PC-9 (cell line): ENCODE results near the gene SH3RF3. TPM values are rescaled to one million over a fixed set of nuclear protein-coding genes. Genes with fewer than 3 reads are reported as not detected.
A peak's percentile ranks its signal among the peaks of the same experiment; 100 is the strongest.

Source experiments
- BruUV-seq: library from RNA; stranded (reverse); fragments of 400-500 nt; replicated peaks from 2 replicates; lab custom pipeline; 2021; lab: Mats Ljungman, UMichigan
- CTCF ChIA-PET: fragments of 300-600 bp; sonication (Branson Sonifier 250); formaldehyde crosslinking; loops from one replicate; lab custom pipeline; 2022; ENCODE audit warnings: antibody characterized with exemption; lab: Charles Lee
- POLR2A ChIA-PET: fragments of 300-600 bp; sonication (Branson Sonifier 250); formaldehyde crosslinking; loops from one replicate; lab custom pipeline; 2022; ENCODE audit warnings: antibody characterized with exemption; ENCODE audit not compliant: unreplicated experiment; lab: Charles Lee
- DNase-seq, 2 experiments: peaks; one replicate each; pipeline versions ENCODE4 v3.0.0 to v3.0.0-alpha.2; 2015 to 2022; ENCODE audit warnings: mixed read lengths in 1 of 2
- H2AFZ ChIP-seq: fragments of 200-600 bp; sonication (generic); 2 replicates; pipeline ENCODE4 v1.8.1; 2017; ENCODE audit warnings: antibody characterized with exemption
- H3F3A ChIP-seq: fragments of 200-600 bp; sonication (generic); 2 replicates; pipeline ENCODE4 v1.8.1; 2017; ENCODE audit warnings: antibody characterized with exemption, mild to moderate bottlenecking, low read depth; ENCODE audit not compliant: insufficient read depth
- H3K27ac ChIP-seq: fragments of 200-600 bp; sonication (generic); 2 replicates; pipeline ENCODE4 v1.6.1; 2016; ENCODE audit warnings: mixed run types
- H3K27me3 ChIP-seq: fragments of 200-600 bp; sonication (generic); 2 replicates; pipeline ENCODE4 v1.6.1; 2016; ENCODE audit warnings: low read depth, mixed run types; ENCODE audit not compliant: insufficient read depth
- H3K36me3 ChIP-seq: fragments of 200-600 bp; sonication (generic); 2 replicates; pipeline ENCODE4 v1.6.1; 2016; ENCODE audit warnings: low read depth, mixed run types
- H3K4me1 ChIP-seq: fragments of 200-600 bp; sonication (generic); replicated peaks from 2 replicates; pipeline ENCODE4 v1.6.1; 2016; ENCODE audit warnings: mixed run types; ENCODE audit not compliant: insufficient read depth
- H3K4me2 ChIP-seq: fragments of 200-600 bp; sonication (generic); 2 replicates; pipeline ENCODE4 v1.6.1; 2017; ENCODE audit warnings: mixed run types
- H3K4me3 ChIP-seq: fragments of 200-600 bp; sonication (generic); 2 replicates; pipeline ENCODE4 v1.6.1; 2016; ENCODE audit warnings: mixed run types
- H3K79me2 ChIP-seq: fragments of 200-600 bp; sonication (generic); 2 replicates; pipeline ENCODE4 v1.6.1; 2017; ENCODE audit warnings: low read depth, mixed run types
- H3K9me2 ChIP-seq: fragments of 200-600 bp; sonication (generic); 2 replicates; pipeline ENCODE4 v1.8.1; 2017; ENCODE audit warnings: mild to moderate bottlenecking; ENCODE audit not compliant: insufficient read depth
- H3K9me3 ChIP-seq: fragments of 200-600 bp; sonication (generic); 2 replicates; pipeline ENCODE4 v1.8.1; 2016; ENCODE audit warnings: low read depth; ENCODE audit not compliant: insufficient read depth
- H4K20me1 ChIP-seq: fragments of 200-600 bp; sonication (generic); 2 replicates; pipeline ENCODE4 v1.8.1; 2017; ENCODE audit not compliant: insufficient read depth
- CTCF ChIP-seq: fragments of 200-600 bp; sonication (generic); conservative IDR thresholded peaks from 2 replicates; pipeline ENCODE4 v1.6.1; 2017; ENCODE audit warnings: mixed run types, antibody characterized with exemption, mild to moderate bottlenecking, moderate library complexity
- EZH2 ChIP-seq: fragments of 200-600 bp; sonication (generic); IDR thresholded peaks from 2 replicates; pipeline ENCODE4 v1.8.0; 2017; ENCODE audit warnings: antibody characterized with exemption, low read depth
- intact Hi-C: fragments of 100-400 bp; cut with micrococcal nuclease; formaldehyde crosslinking; loops from one replicate; pipeline ENCODE4 v1.10.0; 2022; ENCODE audit not compliant: unreplicated experiment
- total RNA-seq: library from RNA; stranded (reverse); gene quantifications from 2 replicates; pipeline ENCODE4 v1.2.3, GENCODE V29; 2021

Gene SH3RF3
- total RNA-seq, 1 experiment from 2014 or later, result 6.1 TPM

GRCh38 chr2:109332880-109333279 is 203.9 kb downstream of the SH3RF3 start:
- H3K36me3 ChIP-seq, result no peaks in the 10 kb centered on the region
- 0 out of 2 replicates have a peak, but pooled peaks cover 17% of the 10 kb centered on the region for H3K79me2 ChIP-seq
- no peak overlapping the region for H2AFZ ChIP-seq
- no peak overlapping the region for H3K27ac ChIP-seq
- H3K4me1 ChIP-seq, result peaks cover 36% of the 10 kb centered on the region
- ChIA-PET CTCF (interaction anchor here (0.7 kb wide), 1 partner anchor 119 kb away, joined by 3 read pairs; no protein-coding TSS in a partner anchor), POLR2A (no interaction called here)
- H3K4me2 ChIP-seq, result peak overlapping the region; percentile 85
- TF ChIP-seq CTCF, result no peak
- no peak for TF ChIP-seq EZH2
- H3F3A ChIP-seq, result peaks cover 19% of the 10 kb centered on the region
- DNase-seq, result no peak
- no TSS peak for BruUV-seq
- H3K4me3 ChIP-seq, result no peak overlapping the region
- H3K9me2 ChIP-seq, result no peaks in the 10 kb centered on the region
- no peaks in the 10 kb centered on the region for H4K20me1 ChIP-seq
- H3K9me3 ChIP-seq, result no peaks in the 10 kb centered on the region
- no peaks in the 10 kb centered on the region for H3K27me3 ChIP-seq
- intact Hi-C loops, result loop anchor here (5.0 kb wide), 1 partner anchor 121 kb away; no protein-coding TSS in a partner anchor

GRCh38 chr2:109333414-109334210 is 204.6 kb downstream of the SH3RF3 start:
- H3K9me3 ChIP-seq, result no peaks in the 10 kb centered on the region
- H2AFZ ChIP-seq, result no peak overlapping the region
- H3K36me3 ChIP-seq, result no peaks in the 10 kb centered on the region
- peaks cover 36% of the 10 kb centered on the region for H3K4me1 ChIP-seq
- TF ChIP-seq CTCF, result peak; percentile 34
- TF ChIP-seq EZH2, result no peak
- ChIA-PET CTCF (no interaction called here), POLR2A (no interaction called here)
- no peak overlapping the region for H3K27ac ChIP-seq
- H3K4me3 ChIP-seq, result no peak overlapping the region
- intact Hi-C loops, result loop anchor here (5.0 kb wide), 1 partner anchor 121 kb away; no protein-coding TSS in a partner anchor
- peaks cover 19% of the 10 kb centered on the region for H3F3A ChIP-seq
- BruUV-seq, result no TSS peak
- H3K27me3 ChIP-seq, result no peaks in the 10 kb centered on the region
- H3K4me2 ChIP-seq, result no peak overlapping the region
- no peaks in the 10 kb centered on the region for H4K20me1 ChIP-seq
- 0 out of 2 replicates have a peak, but pooled peaks cover 11% of the 10 kb centered on the region for H3K79me2 ChIP-seq
- DNase-seq, result no peak
- H3K9me2 ChIP-seq, result no peaks in the 10 kb centered on the region

GRCh38 chr2:109335631-109336176 is 206.7 kb downstream of the SH3RF3 start:
- H3K4me1 ChIP-seq, result peaks cover 52% of the 10 kb centered on the region
- no peaks in the 10 kb centered on the region for H3K9me2 ChIP-seq
- TF ChIP-seq EZH2 (no peak), CTCF (no peak)
- POLR2A ChIA-PET, result interaction anchor here (0.6 kb wide), 2 partner anchors 61 to 157 kb away, joined by 6 to 7 read pairs; no protein-coding TSS in a partner anchor
- H3K4me2 ChIP-seq, result no peak overlapping the region
- CTCF ChIA-PET, result no interaction called here
- no peaks in the 10 kb centered on the region for H3K27me3 ChIP-seq
- no peak overlapping the region for H3K27ac ChIP-seq
- peaks cover 25% of the 10 kb centered on the region for H3F3A ChIP-seq
- H3K36me3 ChIP-seq, result no peaks in the 10 kb centered on the region
- no peak overlapping the region for H3K4me3 ChIP-seq
- intact Hi-C loops, result no loop called here
- BruUV-seq, result no TSS peak
- H4K20me1 ChIP-seq, result no peaks in the 10 kb centered on the region
- 0 out of 2 replicates have a peak, but pooled peaks cover 6% of the 10 kb centered on the region for H3K79me2 ChIP-seq
- no peak overlapping the region for H2AFZ ChIP-seq
- DNase-seq, result no peak
- no peaks in the 10 kb centered on the region for H3K9me3 ChIP-seq
